ENCODE measurements around the gene POC5. TPM values are rescaled to one million over a fixed set of nuclear protein-coding genes. Genes with fewer than 3 reads are reported as not detected.

The POC5 gene
- total and polyA plus RNA-seq, 2 donors from 2014 or later: 6.1 to 12.1 TPM

DNA sequence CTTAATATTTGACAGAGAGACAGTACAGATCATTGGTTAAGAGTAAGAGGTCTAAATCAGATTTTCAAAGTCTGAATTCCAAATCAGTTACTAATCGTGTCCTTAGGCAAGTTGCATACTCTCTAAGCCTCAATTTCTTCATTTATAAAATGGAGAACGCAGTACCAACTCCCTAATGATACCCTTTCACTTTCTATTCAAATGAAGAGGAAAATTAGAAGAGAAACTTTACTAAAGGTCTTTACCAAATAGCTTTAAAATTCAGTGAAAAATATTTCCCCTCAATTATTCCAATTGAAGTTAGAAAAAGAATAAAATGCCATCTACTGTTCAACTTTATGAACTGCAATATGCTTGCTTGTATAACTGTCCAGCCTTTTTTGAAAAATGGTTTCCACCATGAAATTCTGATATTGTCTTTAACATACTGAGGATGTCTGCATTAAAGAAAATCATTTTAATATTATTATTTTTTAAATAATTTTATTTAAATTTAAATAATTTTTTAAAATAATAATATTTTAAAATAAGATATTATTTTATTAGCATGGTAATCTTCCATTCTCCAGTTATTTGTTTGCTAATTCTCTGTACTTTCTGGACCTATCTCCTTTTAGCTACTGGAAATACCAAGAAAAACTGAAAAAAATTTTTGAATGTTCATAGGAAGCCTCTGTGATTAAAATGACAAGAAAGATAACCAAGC lies 36.0 kb downstream of the POC5 start:
- intact Hi-C loops (cut with DNase I): no loop called here
- no peaks in the 10 kb centered on the region for H3K9me3 ChIP-seq (ENCODE audit: control insufficient read depth in 2 of 3, insufficient read depth in 1 of 3, low read length in 3 of 3)
- H3K36me3 ChIP-seq (ENCODE audit: control insufficient read depth in 2 of 3, insufficient read depth in 3 of 3, low read length in 3 of 3): peaks cover 0 to 3% (median 2%) of the 10 kb centered on the region in 3 donors
- no peaks in the 10 kb centered on the region for H3K27me3 ChIP-seq (ENCODE audit: control insufficient read depth, insufficient read depth, low read length)
- TF ChIP-seq, protein P1, sequence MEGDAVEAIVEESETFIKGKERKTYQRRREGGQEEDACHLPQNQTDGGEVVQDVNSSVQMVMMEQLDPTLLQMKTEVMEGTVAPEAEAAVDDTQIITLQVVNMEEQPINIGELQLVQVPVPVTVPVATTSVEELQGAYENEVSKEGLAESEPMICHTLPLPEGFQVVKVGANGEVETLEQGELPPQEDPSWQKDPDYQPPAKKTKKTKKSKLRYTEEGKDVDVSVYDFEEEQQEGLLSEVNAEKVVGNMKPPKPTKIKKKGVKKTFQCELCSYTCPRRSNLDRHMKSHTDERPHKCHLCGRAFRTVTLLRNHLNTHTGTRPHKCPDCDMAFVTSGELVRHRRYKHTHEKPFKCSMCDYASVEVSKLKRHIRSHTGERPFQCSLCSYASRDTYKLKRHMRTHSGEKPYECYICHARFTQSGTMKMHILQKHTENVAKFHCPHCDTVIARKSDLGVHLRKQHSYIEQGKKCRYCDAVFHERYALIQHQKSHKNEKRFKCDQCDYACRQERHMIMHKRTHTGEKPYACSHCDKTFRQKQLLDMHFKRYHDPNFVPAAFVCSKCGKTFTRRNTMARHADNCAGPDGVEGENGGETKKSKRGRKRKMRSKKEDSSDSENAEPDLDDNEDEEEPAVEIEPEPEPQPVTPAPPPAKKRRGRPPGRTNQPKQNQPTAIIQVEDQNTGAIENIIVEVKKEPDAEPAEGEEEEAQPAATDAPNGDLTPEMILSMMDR (IDR thresholded peaks at IDR 0.05; ENCODE audit: borderline replicate concordance, extremely low read depth, insufficient read depth): peak; percentile 52
- H3K27ac ChIP-seq (ENCODE audit: low read depth in 2 of 2, low read length in 2 of 2): no peak overlapping the region
- DNase-seq: peak in 2 of 5 donors; percentile 66 to 72
- FAIRE-seq: peak; percentile 98
- H3K9ac ChIP-seq (ENCODE audit: low read length in 3 of 3): no peak overlapping the region
- peaks cover 0 to 12% (median 3%) of the 10 kb centered on the region in 3 donors for H3K4me1 ChIP-seq (ENCODE audit: control insufficient read depth in 2 of 3, insufficient read depth in 2 of 3, low read depth in 1 of 3, low read length in 3 of 3)
- H3K4me3 ChIP-seq (ENCODE audit: low read length in 3 of 3): peak overlapping the region in 2 of 3 donors; percentile 47 to 52

DNA sequence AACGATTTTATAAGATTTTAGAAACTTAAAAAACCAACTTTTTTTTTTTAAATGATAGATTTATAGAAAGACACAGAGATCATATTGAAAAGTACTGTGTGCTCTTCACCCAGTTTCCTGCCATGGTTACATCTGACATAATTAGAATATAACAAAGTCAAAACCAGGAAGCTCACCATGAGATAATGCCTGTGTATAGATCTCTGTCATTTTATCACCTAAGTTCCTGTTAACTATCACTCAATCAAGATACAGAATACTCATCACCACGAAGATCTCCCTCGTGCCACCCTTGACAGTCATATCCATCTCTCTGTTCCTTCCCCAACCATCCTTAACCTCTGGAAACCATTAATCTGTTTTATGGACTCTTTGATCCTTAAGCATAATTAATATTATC lies 39.1 kb downstream of the POC5 start:
- intact Hi-C loops (cut with DNase I): no loop called here
- H3K36me3 ChIP-seq (ENCODE audit: control insufficient read depth in 2 of 3, insufficient read depth in 3 of 3, low read length in 3 of 3): no peaks in the 10 kb centered on the region
- FAIRE-seq (no peak), DNase-seq (no peak)
- no peak overlapping the region for H3K27ac ChIP-seq (ENCODE audit: low read depth in 2 of 2, low read length in 2 of 2)
- peaks cover 0 to 12% (median 3%) of the 10 kb centered on the region in 3 donors for H3K4me1 ChIP-seq (ENCODE audit: control insufficient read depth in 2 of 3, insufficient read depth in 2 of 3, low read depth in 1 of 3, low read length in 3 of 3)
- H3K9me3 ChIP-seq (ENCODE audit: control insufficient read depth in 2 of 3, insufficient read depth in 1 of 3, low read length in 3 of 3): no peaks in the 10 kb centered on the region
- TF ChIP-seq, protein P1 (IDR thresholded peaks at IDR 0.05; ENCODE audit: borderline replicate concordance, extremely low read depth, insufficient read depth): no peak
- H3K4me3 ChIP-seq (ENCODE audit: low read length in 3 of 3): no peak overlapping the region
- no peak overlapping the region for H3K9ac ChIP-seq (ENCODE audit: low read length in 3 of 3)
- no peaks in the 10 kb centered on the region for H3K27me3 ChIP-seq (ENCODE audit: control insufficient read depth, insufficient read depth, low read length)

DNA sequence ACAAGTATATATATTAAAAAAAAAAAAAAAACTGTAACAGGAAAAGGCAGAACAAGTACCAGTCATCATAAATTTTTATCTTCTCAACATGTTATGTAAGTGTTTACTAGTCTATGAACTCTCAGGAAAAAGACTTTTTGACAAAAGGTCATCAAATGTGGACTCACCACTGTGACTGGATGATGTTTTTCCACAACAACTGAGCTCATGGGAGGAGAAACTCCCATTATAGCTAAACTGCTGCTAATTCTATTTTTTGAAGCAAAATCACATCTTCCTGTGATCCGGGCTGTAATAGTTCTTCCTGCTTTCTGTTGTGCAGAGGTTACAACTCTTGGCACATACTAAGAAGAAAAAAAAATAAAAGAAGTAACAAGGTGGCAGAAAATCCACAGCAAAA lies 39.6 kb downstream of the POC5 start:
- no peak overlapping the region for H3K9ac ChIP-seq (ENCODE audit: low read length in 3 of 3)
- H3K27me3 ChIP-seq (ENCODE audit: control insufficient read depth, insufficient read depth, low read length): no peaks in the 10 kb centered on the region
- intact Hi-C loops (cut with DNase I): no loop called here
- no peaks in the 10 kb centered on the region for H3K36me3 ChIP-seq (ENCODE audit: control insufficient read depth in 2 of 3, insufficient read depth in 3 of 3, low read length in 3 of 3)
- H3K4me3 ChIP-seq (ENCODE audit: low read length in 3 of 3): no peak overlapping the region
- no peaks in the 10 kb centered on the region for H3K9me3 ChIP-seq (ENCODE audit: control insufficient read depth in 2 of 3, insufficient read depth in 1 of 3, low read length in 3 of 3)
- peak; percentile 68 for FAIRE-seq
- TF ChIP-seq, protein P1 (IDR thresholded peaks at IDR 0.05; ENCODE audit: borderline replicate concordance, extremely low read depth, insufficient read depth): no peak
- peaks cover 0 to 12% (median 3%) of the 10 kb centered on the region in 3 donors for H3K4me1 ChIP-seq (ENCODE audit: control insufficient read depth in 2 of 3, insufficient read depth in 2 of 3, low read depth in 1 of 3, low read length in 3 of 3)
- DNase-seq: peak in 1 of 5 donors; percentile 48
- no peak overlapping the region for H3K27ac ChIP-seq (ENCODE audit: low read depth in 2 of 2, low read length in 2 of 2)
